ENCODE data around the gene SLC12A8.

Gene SLC12A8

DNA sequence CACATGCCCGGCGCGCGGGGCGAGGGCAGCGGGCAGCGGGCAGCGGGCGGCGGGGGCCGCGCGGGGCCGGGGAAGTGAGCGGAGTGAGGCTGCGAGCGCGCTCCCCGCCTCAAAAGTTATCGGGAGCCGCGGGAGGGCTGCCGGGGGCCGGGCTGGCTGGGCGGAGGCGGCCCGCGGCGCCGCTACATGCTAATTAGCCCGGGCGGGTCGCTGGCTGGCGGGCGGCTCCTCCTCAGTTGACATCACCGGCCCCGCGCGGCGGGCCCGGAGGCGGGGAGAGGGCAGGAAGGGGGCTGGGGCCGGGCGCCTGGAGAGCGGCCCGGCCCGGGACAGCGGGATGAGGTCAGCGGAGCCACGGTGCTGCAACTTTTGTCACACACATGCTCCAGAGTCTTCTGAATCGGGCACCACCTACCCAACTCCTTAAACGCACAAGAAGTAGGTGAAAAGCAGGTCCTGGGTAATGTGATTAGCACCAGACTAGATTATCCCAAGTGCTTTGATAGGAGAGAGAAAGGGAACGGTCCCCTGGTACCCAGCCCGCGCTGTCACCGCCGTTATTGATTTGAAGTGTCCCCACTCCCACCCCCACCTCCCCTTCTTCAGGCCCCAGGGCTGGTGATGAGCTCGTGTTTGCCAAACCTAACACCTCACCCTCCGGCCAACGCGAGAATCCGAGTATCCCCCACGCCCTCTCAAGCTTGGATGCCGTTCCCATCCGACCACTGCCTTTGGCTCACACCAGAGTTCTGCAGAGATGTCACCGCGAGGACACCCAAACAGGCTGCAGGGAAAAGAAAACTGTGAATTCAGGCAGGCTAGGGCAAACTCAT, 156.4 kb downstream of the SLC12A8 start, which contains the start of gene HEG1:
Gene HEG1, minus strand, starts transcription at position 85 of the 833 bp plus-strand sequence. CDS start 107 bp downstream, outside the sequence.
- DNase-seq (ENCODE audit: low read depth in 2 of 2, low spot score in 1 of 2), result peak; percentile 35 to 60

GRCh38 chr3:125055331-125055912, 157.1 kb downstream of the SLC12A8 start:
- DNase-seq (ENCODE audit: low read depth in 2 of 2, low spot score in 1 of 2), result no peak

DNA sequence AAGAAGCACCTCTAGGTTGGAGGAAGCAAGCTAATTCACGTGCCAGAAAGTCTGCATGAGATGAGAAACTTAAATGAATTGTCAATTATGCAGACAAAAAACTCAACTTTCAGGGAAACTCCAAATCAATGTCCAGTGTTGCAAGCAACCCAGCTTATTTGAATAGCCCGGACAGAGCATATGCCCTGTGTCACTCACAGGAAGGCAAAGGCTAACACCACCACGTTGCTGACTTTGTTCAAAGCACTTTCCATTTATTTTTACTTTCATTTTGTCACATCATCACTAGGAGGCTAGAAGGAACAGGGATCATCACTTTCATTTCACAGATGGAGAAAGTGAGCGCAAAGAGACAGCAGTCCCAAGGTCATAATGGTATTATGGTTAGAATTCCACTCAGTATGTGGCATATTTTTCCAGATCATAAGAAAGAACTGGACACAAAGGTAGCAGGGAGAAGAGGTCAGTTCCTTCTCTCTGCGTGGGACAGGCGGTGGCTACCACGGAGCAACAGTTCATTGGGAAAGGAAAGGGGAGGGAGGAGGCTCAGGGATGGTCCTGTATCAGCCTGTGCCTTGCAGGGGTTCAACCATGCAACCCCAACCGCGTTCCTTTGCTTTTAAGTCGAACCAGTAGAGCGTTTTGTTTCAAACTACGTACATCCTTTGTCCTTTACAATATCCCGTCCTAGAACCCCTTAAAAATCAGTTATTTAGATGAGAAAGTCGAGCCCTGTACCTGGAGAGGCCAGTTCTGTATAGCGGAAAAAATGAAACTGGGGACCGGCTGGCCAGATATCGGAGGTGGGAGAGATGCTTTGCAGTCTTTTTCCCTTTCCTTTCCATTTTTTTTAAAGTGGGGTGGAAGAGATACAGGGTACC, 157.9 kb downstream of the SLC12A8 start:
- DNase-seq (ENCODE audit: low read depth in 2 of 2, low spot score in 1 of 2), result no peak

DNA sequence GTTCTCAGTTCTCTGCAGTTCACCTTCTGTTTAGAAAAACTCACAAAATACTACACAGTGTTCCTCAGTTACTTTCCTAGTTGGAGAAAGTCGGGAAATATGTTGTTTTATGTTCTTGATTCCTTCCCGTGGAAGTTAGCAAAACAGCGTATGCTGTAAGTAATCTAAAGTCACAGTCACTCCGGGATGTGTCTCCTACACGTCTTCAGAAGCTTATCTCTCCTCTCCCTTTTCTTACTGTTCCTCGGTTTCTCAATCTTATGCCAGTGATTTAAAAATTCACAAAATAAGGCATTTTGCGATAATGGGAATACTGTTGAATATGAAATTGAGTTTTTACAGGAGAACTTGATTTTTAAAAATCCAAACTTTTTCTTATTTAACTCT, 158.5 kb downstream of the SLC12A8 start:
- DNase-seq (ENCODE audit: low read depth in 2 of 2, low spot score in 1 of 2), result no peak

DNA sequence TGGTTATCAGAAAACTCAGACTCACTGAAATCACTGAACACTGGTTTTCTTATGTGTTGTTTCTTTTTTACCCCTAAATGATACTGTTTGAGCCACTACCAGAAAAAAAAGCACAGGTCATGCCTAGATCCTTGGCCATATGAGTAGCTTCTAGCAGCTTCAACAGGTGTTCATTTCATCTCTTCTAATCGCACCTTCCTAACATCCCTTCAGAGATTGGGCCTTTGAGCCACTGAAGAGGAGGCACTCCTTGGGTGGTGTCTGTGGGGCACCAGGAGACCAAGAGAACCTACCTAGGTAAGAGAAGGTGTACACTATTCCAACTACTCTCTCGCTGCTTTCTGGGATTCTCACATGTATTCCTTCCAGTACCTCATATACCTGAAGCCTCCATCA, 159.2 kb downstream of the SLC12A8 start:
- no peak for DNase-seq (ENCODE audit: low read depth in 2 of 2, low spot score in 1 of 2)

DNA sequence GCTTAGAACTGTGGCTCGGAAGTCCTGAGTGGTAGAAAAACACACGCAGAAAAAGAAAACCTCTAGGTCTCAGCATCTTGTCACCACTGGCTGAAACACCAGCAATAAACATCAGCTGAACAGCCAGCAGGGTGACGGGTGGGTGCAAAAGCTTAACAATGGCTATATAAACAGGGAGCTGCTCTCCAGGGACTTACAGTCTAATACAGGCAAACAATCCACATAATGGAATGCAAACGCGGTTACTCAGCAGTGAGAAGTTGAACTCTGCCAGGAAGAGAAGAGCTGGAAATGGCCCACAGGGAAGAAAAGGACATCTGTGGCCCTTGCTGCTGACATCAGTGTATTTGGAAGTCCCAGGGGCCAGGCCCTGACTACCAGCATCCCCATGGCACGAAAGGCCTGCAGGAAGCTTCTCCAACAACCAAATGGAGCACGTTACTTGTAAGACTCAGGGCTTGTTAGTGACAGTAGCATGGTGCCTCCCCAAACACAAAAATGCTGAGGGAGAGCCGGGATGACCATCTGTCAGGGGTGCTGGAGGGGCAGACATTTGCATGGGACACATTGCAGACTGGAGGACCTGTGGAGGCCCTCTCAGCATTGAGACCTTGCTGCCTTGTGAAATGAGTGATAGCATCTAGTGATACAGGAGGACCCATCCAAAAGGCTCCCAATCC, 159.8 kb downstream of the SLC12A8 start:
- no peak for DNase-seq (ENCODE audit: low read depth in 2 of 2, low spot score in 1 of 2)

GRCh38 chr3:125051715-125052581, 160.6 kb downstream of the SLC12A8 start:
- peak; percentile 46 to 75 for DNase-seq (ENCODE audit: low read depth in 2 of 2, low spot score in 1 of 2)

- no peak for DNase-seq (ENCODE audit: low read depth in 2 of 2, low spot score in 1 of 2)
These were observed 161.3 kb downstream of the SLC12A8 start for GRCh38 chr3:125051205-125051604.

DNA sequence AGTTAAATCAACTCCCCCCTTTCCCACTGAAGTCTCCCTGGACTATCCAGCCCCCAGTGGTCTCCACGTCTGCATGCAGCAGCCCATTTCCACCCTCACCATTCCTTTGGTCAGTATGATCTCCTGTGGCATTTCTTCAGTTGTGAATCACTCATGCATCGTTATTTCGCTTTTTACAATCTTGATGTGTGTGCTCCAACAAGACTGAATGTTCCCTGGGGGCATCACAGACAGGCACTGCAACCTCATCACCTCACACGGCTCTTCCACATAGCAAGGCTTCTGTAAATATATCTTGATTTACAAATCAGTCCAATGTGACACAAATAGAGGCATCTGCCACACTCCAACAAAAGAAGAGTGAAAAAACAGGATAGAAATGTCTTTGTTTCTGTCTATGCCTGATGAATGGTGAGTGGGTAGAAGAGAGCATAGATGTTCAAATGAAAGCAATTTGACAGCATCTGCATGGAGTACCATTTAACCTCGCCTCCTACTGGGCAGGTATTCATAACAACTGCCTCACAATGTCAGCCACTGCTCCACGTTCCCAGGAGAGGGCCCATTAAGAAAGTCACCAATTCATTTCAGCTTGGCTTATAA, 162.0 kb downstream of the SLC12A8 start:
- no peak for DNase-seq (ENCODE audit: low read depth in 2 of 2, low spot score in 1 of 2)

- no peak for DNase-seq (ENCODE audit: low read depth in 2 of 2, low spot score in 1 of 2)
These were observed 164.3 kb downstream of the SLC12A8 start for GRCh38 chr3:125048282-125048681.

DNA sequence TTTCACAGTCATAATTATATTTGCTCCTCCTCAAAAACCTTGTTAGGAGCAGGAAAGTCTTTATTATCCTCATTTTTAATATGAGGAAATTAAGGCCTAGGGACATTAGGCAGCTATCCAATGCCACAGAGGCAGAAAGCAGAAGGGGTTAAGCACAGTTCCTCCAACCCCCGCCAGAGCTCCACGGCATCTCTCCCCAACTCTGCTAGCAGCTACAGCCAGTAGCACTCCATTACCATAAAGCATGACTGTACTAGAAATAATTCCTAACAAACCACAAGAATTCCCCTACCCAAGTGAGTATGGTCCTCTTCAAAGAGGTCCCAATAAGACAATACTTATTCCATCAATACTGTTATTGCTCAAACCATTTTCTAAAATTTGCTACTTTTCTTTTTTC, 166.6 kb downstream of the SLC12A8 start:
- no peak for DNase-seq (ENCODE audit: low read depth in 2 of 2, low spot score in 1 of 2)

GRCh38 chr3:125045194-125045593, 167.4 kb downstream of the SLC12A8 start:
- no peak for DNase-seq (ENCODE audit: low read depth in 2 of 2, low spot score in 1 of 2)

GRCh38 chr3:125043599-125044151, 168.9 kb downstream of the SLC12A8 start:
- DNase-seq (ENCODE audit: low read depth in 2 of 2, low spot score in 1 of 2), result no peak

- no peak for DNase-seq (ENCODE audit: low read depth in 2 of 2, low spot score in 1 of 2)
These were observed 169.7 kb downstream of the SLC12A8 start for GRCh38 chr3:125042725-125043406.

DNA sequence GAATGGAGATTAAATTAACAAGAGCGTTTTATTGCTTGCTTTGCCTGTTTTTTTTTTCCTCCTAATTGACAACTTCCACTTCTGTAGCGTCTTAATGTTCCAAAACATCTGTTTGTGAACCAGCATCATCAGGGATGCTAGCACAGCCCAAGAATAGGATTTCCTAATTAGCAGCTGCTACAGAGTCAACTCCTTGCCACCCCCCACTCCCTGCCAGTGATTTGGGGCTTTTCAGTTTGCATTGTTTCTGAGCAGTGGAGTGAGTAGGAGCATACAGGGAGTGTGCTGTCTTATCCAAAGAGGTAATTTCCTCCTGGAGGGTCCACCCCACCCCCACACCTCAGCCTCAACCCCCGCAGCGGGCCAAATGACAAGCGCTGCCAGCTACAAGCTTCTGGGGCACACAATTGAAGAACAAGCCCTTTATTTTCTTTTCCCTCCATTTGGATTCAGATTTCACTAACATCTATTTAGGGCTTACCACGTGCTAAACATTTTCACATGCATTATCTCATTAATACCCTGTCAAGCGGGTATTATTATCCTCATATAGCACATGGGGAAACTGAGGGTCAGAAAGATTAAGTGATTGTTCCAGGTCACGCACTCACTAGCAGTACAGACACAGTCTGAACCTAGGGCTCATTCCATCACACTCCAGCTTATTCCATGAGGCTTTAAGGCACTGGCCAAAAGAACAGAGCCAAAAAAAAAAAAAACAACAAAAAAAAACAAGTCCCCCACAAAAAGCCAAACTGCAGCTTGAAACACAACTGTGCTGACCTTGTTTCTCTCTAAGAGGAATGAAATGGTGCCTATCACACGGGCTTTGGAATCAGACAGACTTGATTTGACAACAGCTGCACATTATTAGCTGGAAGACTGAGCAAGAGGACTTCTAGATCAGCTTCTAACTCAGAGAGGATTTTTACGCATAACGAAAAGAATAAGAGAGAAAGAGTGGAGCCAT, 173.1 kb downstream of the SLC12A8 start:
- DNase-seq (ENCODE audit: low read depth in 2 of 2, low spot score in 1 of 2), result no peak

DNA sequence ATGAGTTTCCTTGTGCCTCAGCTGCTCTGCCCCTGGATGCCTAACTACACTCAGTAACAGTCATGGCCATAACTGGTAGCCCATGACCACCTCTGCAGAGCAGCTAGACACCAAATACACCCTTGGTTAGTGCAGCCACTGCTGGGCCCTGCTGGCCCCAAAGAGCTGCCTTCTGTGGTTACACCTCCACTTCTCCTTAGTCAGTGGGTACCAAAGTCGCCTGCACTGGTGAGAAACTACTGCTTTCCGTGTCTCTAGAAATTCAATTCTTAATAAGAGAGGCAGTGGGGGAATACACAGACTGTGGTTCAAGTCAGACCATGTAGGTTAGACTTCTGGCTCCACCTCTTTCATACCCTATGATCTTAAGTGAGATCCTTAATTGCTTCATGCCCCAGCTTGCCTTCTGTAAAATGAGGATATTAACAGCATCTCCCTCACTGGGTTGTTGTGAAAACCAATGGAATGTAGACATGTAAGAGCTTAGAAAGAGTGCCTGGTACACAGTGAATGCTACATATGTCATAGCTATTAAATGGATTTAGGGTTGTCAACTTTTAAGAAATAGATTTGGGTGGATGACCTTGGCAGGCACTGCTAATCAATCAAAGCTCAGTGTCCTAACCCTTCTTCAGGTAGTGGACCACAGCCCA, 174.9 kb downstream of the SLC12A8 start:
- no peak for DNase-seq (ENCODE audit: low read depth in 2 of 2, low spot score in 1 of 2)

DNA sequence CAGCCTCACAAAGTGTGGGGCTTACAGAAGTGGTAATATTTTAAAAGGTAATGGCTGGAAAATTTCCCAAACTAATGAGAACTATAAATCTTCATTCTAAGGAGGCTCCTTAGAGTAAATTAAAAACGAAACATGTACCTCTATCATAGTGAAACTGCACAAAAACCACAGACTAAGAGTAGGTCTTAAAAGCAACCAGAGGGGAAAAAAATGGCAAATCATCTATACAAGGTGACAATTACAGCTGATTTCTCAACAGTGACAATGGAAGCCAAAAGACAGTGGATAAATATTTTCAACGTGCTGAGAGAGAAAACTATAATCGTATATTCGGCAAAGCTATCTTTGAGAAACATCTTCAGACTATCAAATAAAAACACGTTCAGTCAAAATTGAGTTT, 177.3 kb downstream of the SLC12A8 start:
- DNase-seq (ENCODE audit: low read depth in 2 of 2, low spot score in 1 of 2), result no peak
